ENCODE results near the gene PALM3.

The PALM3 gene

GRCh38 chr19:14089662-14090508 lies 28.0 kb upstream of the PALM3 start:
- DNase-seq, result peak; percentile 46

GRCh38 chr19:14089412-14089661 lies 27.5 kb upstream of the PALM3 start:
- DNase-seq, result no peak

DNA sequence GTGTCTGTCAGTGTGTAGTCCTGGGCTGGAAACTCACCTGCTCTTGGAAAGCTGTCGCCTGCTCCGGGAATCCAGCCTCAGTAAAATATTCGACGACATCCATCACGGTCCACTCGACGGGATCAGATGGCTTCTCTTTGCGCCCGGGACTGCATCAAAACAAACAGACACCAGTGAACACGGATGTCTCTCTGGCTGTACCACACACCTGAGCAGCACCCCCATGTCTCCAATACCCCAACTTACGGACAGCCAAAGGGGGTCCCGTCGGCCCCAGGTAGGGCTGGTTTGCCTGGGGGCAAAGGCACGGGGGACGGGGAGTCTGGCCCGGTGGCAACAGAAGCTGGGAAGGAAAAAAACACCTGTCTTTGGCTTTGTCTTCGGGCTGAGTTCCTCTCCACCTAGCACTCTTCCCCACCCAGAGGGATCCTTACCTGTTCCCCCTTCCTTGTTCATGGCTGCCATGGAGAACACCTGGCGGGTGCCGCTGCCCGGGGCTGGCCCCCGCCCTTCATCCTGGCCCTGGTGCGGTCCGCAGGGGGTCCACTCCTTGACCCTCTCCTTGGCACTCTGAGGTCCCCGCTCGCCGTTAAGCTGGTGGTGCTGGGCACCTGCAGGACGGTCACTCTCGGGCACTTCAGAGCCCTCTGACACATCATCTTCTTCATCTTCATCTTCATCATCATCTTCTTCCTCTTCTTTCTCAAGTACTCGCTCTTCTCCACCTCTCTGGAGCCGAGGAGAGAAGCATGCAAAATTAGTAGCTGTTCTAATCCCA lies 26.9 kb upstream of the PALM3 start:
- DNase-seq, result no peak

DNA sequence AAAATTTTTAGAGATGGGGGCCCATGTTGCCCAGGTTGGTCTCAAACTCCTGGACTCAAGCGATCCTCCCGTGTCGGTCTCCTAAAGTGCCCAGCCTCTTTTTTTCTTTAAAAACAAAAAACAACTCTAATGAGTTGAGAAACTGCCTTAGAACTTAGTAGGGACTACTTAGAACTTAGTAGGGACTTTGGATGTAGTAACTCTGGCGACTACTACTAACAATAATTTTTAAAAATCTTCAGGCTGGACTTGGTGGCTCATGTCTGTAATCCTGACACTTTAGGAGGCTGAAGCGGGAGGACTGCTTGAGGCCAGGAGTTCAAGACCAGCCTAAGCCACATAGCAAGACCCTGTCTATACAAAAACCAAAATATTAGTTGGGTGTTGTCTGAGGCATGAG lies 24.2 kb upstream of the PALM3 start:
- no peak for DNase-seq

DNA sequence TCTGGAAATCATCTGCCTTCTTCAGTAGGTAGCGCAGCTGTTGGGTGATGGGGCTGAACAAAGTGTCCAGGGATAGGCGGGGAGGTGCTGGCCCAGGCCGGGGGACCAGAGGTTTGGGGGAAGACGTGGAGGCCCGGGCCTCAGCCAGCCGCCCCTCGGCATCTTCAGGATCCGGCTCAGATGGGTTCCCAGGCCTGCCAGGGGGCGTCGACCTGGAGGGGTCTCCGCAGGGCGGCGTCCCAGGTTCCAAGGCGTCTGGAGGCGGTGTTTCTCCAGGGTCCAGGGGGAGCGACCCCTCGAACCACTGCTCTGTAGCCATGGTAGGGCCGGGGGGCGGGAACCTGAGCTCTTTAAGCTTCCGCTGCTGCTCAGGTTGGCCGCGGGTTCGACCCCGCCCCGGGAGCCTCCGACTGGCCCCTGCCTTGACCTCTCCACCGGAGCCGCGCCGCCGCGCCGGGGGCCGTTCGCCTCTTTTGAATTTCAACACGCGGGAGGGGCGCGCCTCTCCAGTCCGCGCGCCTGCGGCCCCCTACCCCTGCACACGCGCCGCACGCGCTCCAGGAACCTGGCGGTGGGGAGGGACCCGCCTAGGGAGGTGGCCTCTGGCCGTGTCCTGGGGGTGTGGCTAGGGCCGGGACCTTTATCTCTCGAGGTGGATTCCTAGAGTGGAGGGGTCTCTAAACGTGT lies 23.6 kb upstream of the PALM3 start, which contains the start of gene C19orf67:
Gene C19orf67, minus strand, starts transcription at position 475 of the 687 bp plus-strand sequence. Its CDS starts 156 bp downstream, at position 319.
- DNase-seq, result no peak

DNA sequence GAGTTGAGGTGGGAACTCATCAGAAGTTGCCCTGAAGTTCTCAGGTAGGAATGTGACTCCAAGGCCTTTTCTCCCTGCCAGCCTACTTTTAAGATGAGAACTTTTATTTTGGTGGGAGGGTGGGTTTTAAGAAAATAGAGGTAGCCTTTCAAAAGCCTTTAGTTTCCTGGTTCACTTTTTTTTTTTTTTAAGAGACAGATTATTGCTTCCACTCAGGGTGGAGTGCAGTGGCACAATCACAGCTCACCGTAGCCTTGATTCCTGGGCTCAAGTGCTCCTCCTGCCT lies 20.7 kb upstream of the PALM3 start:
- no peak for DNase-seq

- peak; percentile 20 for DNase-seq
Measured at GRCh38 chr19:14081797-14082674, 20.2 kb upstream of the PALM3 start.

- peak; percentile 99 for DNase-seq
Measured at GRCh38 chr19:14080887-14081796, 19.3 kb upstream of the PALM3 start.

DNA sequence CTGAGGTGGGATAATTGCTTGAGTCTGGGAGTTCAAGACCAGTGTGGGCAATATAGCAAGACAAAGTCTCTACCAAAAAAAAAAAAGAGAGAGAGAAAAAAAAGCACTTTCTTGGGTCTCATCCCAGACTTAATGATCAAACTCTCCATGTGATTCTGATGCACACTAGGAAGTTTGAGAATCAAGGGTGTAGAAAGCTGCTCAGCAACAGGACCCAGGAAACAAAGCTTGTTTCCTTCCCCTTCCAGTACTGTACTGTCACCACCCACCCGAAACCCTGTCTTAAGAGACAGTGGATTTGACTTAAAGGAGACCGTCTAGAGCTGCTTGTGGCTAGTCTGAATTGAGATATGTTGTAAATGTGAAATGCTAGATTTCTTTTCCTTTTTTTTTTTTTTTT lies 16.5 kb upstream of the PALM3 start:
- DNase-seq, result no peak

DNA sequence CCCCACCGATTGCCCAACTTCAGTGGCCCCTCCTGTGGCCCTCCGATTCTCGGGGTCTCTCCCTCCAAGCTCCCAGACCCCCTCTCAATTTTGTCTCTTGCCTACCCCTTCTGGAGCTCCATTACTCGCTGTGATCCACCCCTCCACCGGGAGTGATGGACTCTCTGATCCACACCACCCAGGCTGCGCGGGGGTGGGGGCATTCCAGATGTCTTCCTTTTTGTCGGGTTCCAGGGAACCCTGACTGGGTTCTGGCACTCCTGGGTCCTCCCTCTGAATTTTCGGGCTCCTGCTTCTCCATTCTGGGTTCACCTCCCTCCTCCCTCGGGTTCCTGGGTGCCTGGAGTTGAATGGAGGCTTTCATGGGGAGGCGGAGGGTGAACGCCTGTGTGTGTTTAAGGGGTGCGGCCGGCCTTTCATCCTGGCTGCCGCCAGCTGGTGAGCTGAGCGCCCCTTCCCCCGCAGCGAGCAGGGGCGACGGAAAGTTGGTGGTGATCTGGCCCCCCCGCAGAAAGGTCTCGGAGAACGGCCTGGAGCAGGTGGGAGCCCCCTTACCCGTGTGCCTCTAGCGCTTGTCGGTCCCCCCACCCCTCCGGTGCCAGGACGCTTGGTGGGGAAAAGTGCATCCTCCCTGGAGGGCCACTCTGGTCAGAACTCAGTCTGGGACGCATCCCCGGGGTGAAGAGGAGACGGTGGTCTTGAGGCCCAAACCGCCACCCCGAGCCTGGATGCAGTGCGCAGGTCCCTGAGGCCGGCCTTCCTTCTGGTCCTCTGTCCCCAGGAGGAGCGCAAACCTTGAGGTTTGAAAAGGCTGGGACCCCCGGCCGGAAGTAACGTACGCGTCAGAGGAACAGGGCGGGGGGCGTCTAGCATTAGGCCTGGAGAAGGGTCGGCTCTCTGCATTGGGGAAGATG lies 12.3 kb upstream of the PALM3 start:
- no peak for DNase-seq

GRCh38 chr19:14073261-14073924 lies 11.5 kb upstream of the PALM3 start:
- DNase-seq, result peak; percentile 71

- no peak for DNase-seq
Measured at GRCh38 chr19:14072535-14073260, 10.8 kb upstream of the PALM3 start, which contains the start of gene MISP3. Gene MISP3 (plus strand): TSS chr19:14072786. CDS start chr19:14073310, 524 bp downstream.

DNA sequence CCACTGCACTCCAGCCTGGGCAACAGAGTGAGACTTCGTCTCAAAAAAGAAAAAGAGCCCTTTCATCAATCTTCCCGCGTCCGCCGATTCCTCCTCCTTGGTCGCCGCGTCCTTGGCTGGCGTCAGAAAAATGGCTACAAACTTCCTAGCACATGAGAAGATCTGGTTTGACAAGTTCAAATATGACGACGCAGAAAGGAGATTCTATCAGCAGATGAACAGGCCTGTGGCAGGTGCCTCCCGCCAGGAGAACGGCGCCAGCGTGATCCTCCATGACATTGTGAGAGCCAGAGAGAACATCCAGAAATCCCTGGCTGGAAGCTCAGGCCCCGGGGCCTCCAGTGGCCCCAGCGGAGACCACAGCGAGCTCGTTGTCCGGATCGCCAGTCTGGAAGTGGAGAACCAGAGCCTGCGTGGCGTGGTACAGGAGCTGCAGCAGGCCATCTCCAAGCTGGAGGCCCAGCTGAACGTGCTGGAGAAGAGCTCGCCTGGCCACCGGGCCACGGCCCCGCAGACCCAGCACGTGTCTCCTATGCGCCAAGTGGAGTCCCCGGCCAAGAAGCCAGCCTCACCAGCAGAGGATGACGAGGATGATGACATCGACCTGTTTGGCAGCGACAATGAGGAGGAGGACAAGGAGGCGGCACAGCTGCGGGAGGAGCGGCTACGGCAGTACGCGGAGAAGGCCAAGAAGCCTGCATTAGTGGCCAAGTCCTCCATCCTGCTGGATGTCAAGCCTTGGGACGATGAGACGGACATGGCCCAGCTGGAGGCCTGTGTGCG lies 8.6 kb upstream of the PALM3 start:
- no peak for DNase-seq

DNA sequence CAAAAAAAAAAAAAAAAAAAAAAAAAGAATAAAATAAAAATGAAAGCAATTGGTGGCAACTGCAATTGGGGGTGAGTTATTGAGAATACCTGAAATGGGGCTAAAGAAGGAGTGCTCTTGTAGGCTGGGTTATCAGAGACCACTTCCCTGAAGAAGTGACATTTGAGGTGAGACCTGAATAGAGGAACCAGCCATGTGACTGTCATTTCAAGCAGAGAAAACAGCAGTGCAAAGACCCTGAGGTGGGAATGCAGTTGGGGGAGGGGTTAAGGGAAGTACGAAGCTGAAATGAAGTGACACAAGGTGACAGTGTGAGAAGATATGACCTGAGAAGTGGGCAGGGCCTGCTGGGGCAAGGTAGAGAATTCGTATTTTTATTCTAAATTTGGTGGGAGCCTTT lies 4.3 kb upstream of the PALM3 start:
- DNase-seq, result no peak

DNA sequence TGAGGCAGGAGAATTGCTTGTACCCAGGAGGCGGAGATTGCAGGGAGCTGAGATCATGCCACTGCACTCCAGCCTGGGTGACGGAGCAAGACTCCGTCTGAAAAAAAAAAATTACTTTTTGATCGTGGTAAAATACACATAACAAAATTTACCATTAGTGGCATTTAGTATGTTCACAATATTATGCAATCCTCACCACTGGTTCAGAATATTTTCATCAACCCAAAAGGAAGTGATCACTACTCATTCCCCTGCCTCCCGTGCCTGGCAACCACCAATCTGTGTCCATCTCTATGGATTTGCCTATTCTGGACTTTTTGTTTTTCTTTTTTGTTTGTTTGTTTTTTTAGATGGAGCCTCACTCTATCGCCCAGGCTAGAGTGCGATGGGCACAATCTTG lies 1.2 kb upstream of the PALM3 start:
- no peak for DNase-seq

DNA sequence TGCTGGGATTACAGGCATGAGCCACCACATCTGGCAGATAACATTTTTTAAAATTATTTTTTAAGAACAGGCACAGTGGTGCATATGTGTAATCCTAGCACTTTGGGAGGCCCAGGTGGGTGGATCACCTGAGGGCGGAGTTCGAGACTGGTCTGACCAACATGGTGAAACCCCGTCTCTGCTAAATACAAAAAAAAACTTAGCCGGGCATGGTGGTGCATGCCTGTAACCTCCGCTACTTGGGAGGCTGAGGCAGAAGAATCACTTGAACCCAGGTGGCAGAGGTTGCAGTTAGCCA lies 631 bp upstream of the PALM3 start:
- no peak for DNase-seq

DNA sequence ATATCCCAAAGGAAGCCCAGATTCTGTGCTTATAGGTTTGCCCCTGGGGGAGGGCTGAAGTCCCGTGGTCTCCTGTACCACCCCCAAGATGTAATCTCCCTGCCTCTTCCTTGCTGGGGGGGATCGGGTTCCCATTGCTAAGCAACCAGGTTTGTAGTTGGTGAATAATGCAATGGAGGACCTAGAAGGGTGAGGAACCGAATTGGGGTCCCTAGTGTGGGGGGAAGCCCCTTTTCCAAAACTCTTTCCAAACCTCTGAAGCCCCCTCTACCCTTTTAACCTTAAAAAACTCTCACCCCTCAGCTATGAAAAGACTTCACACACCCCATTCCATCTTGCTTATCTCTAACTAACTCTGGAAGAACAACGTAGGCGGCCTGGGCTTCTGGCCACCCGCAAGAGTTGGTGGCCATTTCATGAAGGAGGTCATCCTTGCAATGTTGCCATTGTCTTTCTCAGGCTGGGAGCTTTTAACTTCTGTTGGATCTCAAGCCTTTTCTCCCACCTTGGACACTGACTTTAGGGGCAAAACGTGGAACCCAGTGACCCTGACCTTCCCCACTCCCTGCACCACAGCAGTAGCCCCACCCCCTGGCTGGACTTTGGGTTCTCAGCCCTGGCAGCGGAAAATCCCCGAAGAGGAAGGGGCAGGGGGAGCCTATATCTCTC lies 661 bp downstream of the PALM3 start:
- DNase-seq, result no peak

GRCh38 chr19:14059652-14060155 lies 2.2 kb downstream of the PALM3 start:
- DNase-seq, result no peak
